ENCODE measurements around the gene CACNB1.

GRCh38 chr17:39138431-39139160, 58.9 kb downstream of the CACNB1 start:
- no peak for TF ChIP-seq POLR2A (IDR thresholded peaks at IDR 0.05)
- TF ChIP-seq CTCF (IDR thresholded peaks at IDR 0.05), result no peak
- TF ChIP-seq EP300 (IDR thresholded peaks at IDR 0.05; ENCODE audit: low read depth), result no peak
- no peak for TF ChIP-seq POLR2AphosphoS5 (IDR thresholded peaks at IDR 0.05)
